Stomach (tissue), 9 donors: ENCODE results near the gene PRDM16. TPM values are rescaled to one million over a fixed set of nuclear protein-coding genes. Genes with fewer than 3 reads are reported as not detected.

Experiments used
- DNase-seq, 2 donors: peaks; one replicate each; pipeline versions ENCODE4 v3.0.0 to v3.0.0-alpha.2; 2013 to 2019
- H3K27ac ChIP-seq, 5 donors: fragments of 200-600 bp in 4 of 5; sonication (generic) in 4 of 5; one replicate each; pipeline ENCODE4 v1.5.1; 2013 to 2019; ENCODE audit warnings: mild to moderate bottlenecking in 1 of 5, moderate library complexity in 1 of 5
- H3K27me3 ChIP-seq, 3 donors: fragments of 200-600 bp; sonication (generic); one replicate each; pipeline ENCODE4 v1.5.1; 2017 to 2019; ENCODE audit warnings: mixed run types in 1 of 3
- H3K36me3 ChIP-seq, 4 donors: fragments of 200-600 bp; sonication (generic); 1 replicate in 3 of 4; 2 replicates in 1 of 4; pipeline ENCODE4 v1.5.1; 2016 to 2019
- H3K4me1 ChIP-seq, 4 donors: fragments of 200-600 bp; sonication (generic); one replicate each; pipeline ENCODE4 v1.5.1; 2016 to 2019
- H3K4me3 ChIP-seq, 4 donors: fragments of 200-600 bp; sonication (generic) in 3 of 4; one replicate each; pipeline ENCODE4 v1.5.1; 2016 to 2019; ENCODE audit warnings: mild to moderate bottlenecking in 1 of 4
- H3K9me3 ChIP-seq, 4 donors: fragments of 200-600 bp; sonication (generic); one replicate each; pipeline ENCODE4 v1.5.1; 2016 to 2019
- CTCF ChIP-seq, 7 experiments: fragments of 450-650 bp in 4 of 7; fragments of 200-600 bp in 3 of 7; sonication (generic) in 3 of 7; IDR thresholded peaks; one replicate each; pipeline ENCODE4 v1.5.1; 2016 to 2019; ENCODE audit warnings: antibody characterized with exemption in 7 of 7, control low read depth in 2 of 7, mild to moderate bottlenecking in 1 of 7
- EP300 ChIP-seq: sonication (generic); formaldehyde crosslinking; IDR thresholded peaks from one replicate; pipeline ENCODE4 v1.6.1; 2017; ENCODE audit warnings: antibody characterized with exemption
- POLR2A ChIP-seq, 4 donors: fragments of 450-650 bp; IDR thresholded peaks; one replicate each; pipeline ENCODE4 v1.6.1; 2016; ENCODE audit warnings: antibody characterized with exemption in 4 of 4, control low read depth in 2 of 4, mild to moderate bottlenecking in 1 of 4, moderate library complexity in 1 of 4
- POLR2AphosphoS5 ChIP-seq, 3 donors: sonication (generic); formaldehyde crosslinking; IDR thresholded peaks; one replicate each; pipeline ENCODE4 v1.6.1; 2016; ENCODE audit warnings: antibody characterized with exemption in 3 of 3
- WGBS, 5 donors: extraction: QIAGEN DNeasy Blood & Tissue Kit in 3 of 5; methylation state at CpG; one replicate each; pipeline versions ENCODE4 v1.1.5 to v1.1.7; 2013 to 2018; 5-methylcytosine and 5-hydroxymethylcytosine counted together
- intact Hi-C: fragments of 100-400 bp; cut with DNase I; formaldehyde crosslinking; loops from one replicate; pipeline ENCODE4 v1.15.1; 2023; ENCODE audit warnings: low total_unique reads
- polyA plus RNA-seq, 3 donors: library from polyadenylated mRNA; stranded (reverse); fragments of 200-250 nt; gene quantifications; one replicate each; pipeline ENCODE4 v1.2.3, GENCODE V29; 2013
- total RNA-seq, 5 donors: library from RNA; depleted of rRNA; stranded (reverse); fragments of >200 nt; gene quantifications; one replicate each; pipeline versions ENCODE4 v1.1.0 to v1.2.3, GENCODE V29; 2014 to 2016
- donor health status: healthy with polysubstance abuse.
- donor health status: Bipolar disorder and iron deficiency.
- donor health status: healthy.

Gene PRDM16
- total and polyA plus RNA-seq, 8 donors = 0.29 to 222 (median 15.8) TPM

- TF ChIP-seq POLR2A (IDR thresholded peaks at IDR 0.05) (no peak), POLR2AphosphoS5 (IDR thresholded peaks at IDR 0.05) (no peak), EP300 (no peak)
- H3K27ac ChIP-seq = no peak overlapping the region
- no peaks in the 10 kb centered on the region for H3K36me3 ChIP-seq
- H3K27me3 ChIP-seq = peaks cover 4 to 65% (median 33%) of the 10 kb centered on the region in 3 donors
- no peak overlapping the region for H3K4me3 ChIP-seq
- peaks cover 27 to 44% (median 41%) of the 10 kb centered on the region in 4 donors for H3K4me1 ChIP-seq
- intact Hi-C loops = no loop called here
- DNase-seq = peak in 1 of 2 donors; percentile 54
- WGBS, 5 donors = 60 to 72% (median 65%) methylated on average over 18 to 23 of the region's 23 CpGs
- H3K9me3 ChIP-seq = peaks cover 0 to 8% (median 0%) of the 10 kb centered on the region in 4 donors
Observed at GRCh38 chr1:3451994-3452865, 383.2 kb downstream of the PRDM16 start.

- Histone ChIP-seq H3K9me3 (peaks cover 0 to 5% (median 0%) of the 10 kb centered on the region in 4 donors), H3K4me3 (no peak overlapping the region), H3K4me1 (peaks cover 33 to 50% (median 47%) of the 10 kb centered on the region in 4 donors), H3K27ac (peak overlapping the region in 1 of 5 donors; percentile 92), H3K36me3 (no peaks in the 10 kb centered on the region), H3K27me3 (peaks cover 4 to 65% (median 33%) of the 10 kb centered on the region in 3 donors)
- WGBS, 5 donors = 42 to 60% (median 47%) methylated on average over 3 to 5 of the region's 5 CpGs
- DNase-seq = no peak
- intact Hi-C loops = no loop called here
- TF ChIP-seq CTCF (IDR thresholded peaks at IDR 0.05) = no peak
- no peak for TF ChIP-seq POLR2AphosphoS5 (IDR thresholded peaks at IDR 0.05)
- TF ChIP-seq POLR2A (IDR thresholded peaks at IDR 0.05) = no peak
- TF ChIP-seq EP300 = no peak
Observed at GRCh38 chr1:3452866-3453175, 383.8 kb downstream of the PRDM16 start.

- peaks cover 4 to 65% (median 33%) of the 10 kb centered on the region in 3 donors for H3K27me3 ChIP-seq
- TF ChIP-seq POLR2A (IDR thresholded peaks at IDR 0.05) (no peak), EP300 (no peak), CTCF (IDR thresholded peaks at IDR 0.05) (peak in 5 of 7 experiments; percentile 87 to 97 (median 92)), POLR2AphosphoS5 (IDR thresholded peaks at IDR 0.05) (peak in 1 of 3 donors; percentile 31)
- peaks cover 38 to 54% (median 52%) of the 10 kb centered on the region in 4 donors for H3K4me1 ChIP-seq
- peak overlapping the region; percentile 73 to 93 (median 92) for H3K27ac ChIP-seq
- no peak overlapping the region for H3K4me3 ChIP-seq
- intact Hi-C loops = no loop called here
- no peaks in the 10 kb centered on the region for H3K36me3 ChIP-seq
- peak; percentile 88 to 93 for DNase-seq
- H3K9me3 ChIP-seq = peaks cover 0 to under 1% (median 0%) of the 10 kb centered on the region in 4 donors
- 17 to 23% (median 21%) methylated on average over 13 to 18 of the region's 18 CpGs for WGBS, 5 donors
Observed at GRCh38 chr1:3453203-3453761, 384.3 kb downstream of the PRDM16 start.

DNA sequence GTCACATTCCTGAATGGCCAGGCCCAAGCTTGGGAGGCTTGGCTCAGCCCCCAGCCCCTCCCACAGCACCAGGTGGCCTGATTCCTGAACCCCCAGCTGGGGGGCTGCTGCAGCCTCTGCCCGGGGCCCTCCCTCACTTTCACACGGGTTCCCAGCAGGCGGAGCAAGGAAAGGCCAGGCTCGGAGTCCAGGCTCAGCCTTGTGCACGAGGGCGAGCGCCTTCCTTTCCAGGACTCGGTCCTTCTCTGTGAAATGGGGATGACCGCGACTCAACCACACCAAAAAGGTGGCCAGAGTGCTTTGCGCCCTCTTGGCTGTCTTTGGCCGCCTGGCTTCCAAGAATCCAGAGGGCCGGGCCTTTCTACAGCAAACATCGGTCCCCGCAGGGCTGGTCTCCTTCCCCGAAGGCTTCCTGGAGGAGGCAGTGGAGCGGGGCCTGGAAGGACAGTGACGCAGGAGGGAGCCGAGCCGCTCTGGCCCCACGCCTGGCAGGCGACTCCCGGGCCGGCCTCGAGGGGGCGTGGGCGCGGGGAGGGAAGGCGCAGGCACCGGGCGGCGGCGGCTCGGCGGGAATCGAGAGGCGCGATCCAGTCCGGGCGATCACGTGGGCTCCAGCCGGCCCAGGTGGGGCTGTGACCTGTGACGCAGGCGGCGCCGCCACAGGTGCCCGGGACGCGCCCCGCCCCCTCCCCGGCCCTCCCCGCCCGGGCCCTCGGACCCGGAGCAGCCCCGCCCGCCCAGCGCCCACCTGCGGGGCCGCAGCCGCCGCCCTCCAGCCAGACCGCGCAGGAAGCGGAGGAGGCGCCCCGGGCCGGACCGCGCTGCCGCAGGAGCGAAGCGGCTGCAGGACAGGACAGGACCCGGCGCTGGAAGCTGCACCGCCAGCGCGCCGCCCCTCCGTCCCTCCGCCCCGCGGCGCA, 385.1 kb downstream of the PRDM16 start, which contains the start of gene ARHGEF16:
TSS of gene ARHGEF16 (plus strand) at position 775 of the 920 bp plus-strand sequence. CDS start 8,420 bp downstream, outside the sequence.
- peaks cover 4 to 65% (median 33%) of the 10 kb centered on the region in 3 donors for H3K27me3 ChIP-seq
- peak; percentile 93 to 95 for DNase-seq
- H3K27ac ChIP-seq = peak within 1 kb of the TSS; percentile 88 to 96 (median 92)
- no peaks in the 10 kb centered on the region for H3K36me3 ChIP-seq
- no peak for TF ChIP-seq EP300
- peak in 1 of 3 donors; percentile 64 for TF ChIP-seq POLR2AphosphoS5 (IDR thresholded peaks at IDR 0.05)
- peak in 5 of 7 experiments; percentile 25 to 61 (median 49) for TF ChIP-seq CTCF (IDR thresholded peaks at IDR 0.05)
- H3K4me3 ChIP-seq = peak within 1 kb of the TSS; percentile 52 to 72 (median 59)
- intact Hi-C loops = no loop called here
- 3 to 18% (median 6%) methylated on average over 24 to 84 of the region's 84 CpGs for WGBS, 5 donors
- H3K9me3 ChIP-seq = no peaks in the 10 kb centered on the region
- H3K4me1 ChIP-seq = peaks cover 46 to 63% (median 60%) of the 10 kb centered on the region in 4 donors
